NCI-H526 treated with DMSO at 0.1 percent for 48 hours (cell line): Measurements from ENCODE around the gene OTUB1.
"Not testable (repeated sequence)": the region's sequence is repeated elsewhere in the genome, so short reads cannot be mapped to it uniquely, and the experiment has no call there.

ENCODE experiments used
- DNase-seq: peaks from one replicate; lab custom pipeline; 2025; lab: John Stamatoyannopoulos, UW

The OTUB1 gene

DNA sequence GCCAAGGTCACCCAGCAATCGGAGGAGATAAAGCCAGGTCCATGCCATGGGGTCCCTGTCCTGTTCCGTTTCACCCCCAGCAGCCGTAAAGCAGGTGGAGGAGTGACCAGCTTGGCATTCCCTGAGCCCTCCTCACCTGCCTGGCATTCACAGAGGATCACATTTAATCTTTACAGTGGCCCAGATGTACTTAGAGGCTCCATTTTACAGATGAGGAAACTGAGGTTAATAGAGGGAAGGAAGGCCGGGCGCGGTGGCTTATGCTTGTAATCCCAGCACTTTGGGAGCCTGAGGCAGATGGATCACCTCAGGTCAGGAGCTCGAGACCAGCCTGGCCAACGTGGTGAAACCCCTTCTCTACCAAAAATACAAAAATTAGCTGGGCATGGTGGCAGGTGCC lies 61.1 kb downstream of the OTUB1 start:
- DNase-seq = not testable (repeated sequence)
